BJ (cell line): ENCODE results near the gene LPAR1. TPM values are rescaled to one million over a fixed set of nuclear protein-coding genes. Genes with fewer than 3 reads are reported as not detected.

Source experiments
- CTCF ChIA-PET: fragments of 350-600 bp; formaldehyde crosslinking; extraction: SDS; loops from one replicate; lab custom pipeline; 2021; ENCODE audit warnings: antibody characterized with exemption, inconsistent platforms; lab: Yijun Ruan, JAX
- POLR2A ChIA-PET: fragments of 300-600 bp; sonication (Branson Sonifier 250); formaldehyde crosslinking; extraction: SDS; loops from one replicate; lab custom pipeline; 2021; ENCODE audit warnings: antibody characterized with exemption; lab: Charles Lee
- DNase-seq: peaks from one replicate; pipeline ENCODE4 v3.0.0-alpha.2; 2011; ENCODE audit warnings: low read depth
- H3K27me3 ChIP-seq: 2 replicates; pipeline ENCODE4 v1.6.0; 2011; ENCODE audit warnings: low read length; ENCODE audit not compliant: control insufficient read depth, insufficient read depth
- H3K36me3 ChIP-seq: 2 replicates; pipeline ENCODE4 v1.5.1; 2011; ENCODE audit warnings: low read length; ENCODE audit not compliant: control insufficient read depth, insufficient read depth
- H3K4me3 ChIP-seq: 2 replicates; pipeline ENCODE4 v1.5.1; 2011; ENCODE audit warnings: low read depth, mild to moderate bottlenecking, control low read depth, low read length
- polyA plus RNA-seq: library from polyadenylated mRNA; depleted of rRNA; stranded (reverse); fragments of >200 nt; gene quantifications from 2 replicates; pipeline ENCODE4 v1.2.3, GENCODE V29; 2011
- TF ChIP-seq, protein P1 (sequence below): IDR thresholded peaks from 2 replicates; pipeline ENCODE4 v1.5.1; 2011; ENCODE audit warnings: low read depth, mild to moderate bottlenecking, control low read depth, inconsistent platforms, low read length, moderate library complexity; ENCODE audit not compliant: insufficient read depth

Gene LPAR1
- polyA plus RNA-seq, 1 experiment = 224 TPM

DNA sequence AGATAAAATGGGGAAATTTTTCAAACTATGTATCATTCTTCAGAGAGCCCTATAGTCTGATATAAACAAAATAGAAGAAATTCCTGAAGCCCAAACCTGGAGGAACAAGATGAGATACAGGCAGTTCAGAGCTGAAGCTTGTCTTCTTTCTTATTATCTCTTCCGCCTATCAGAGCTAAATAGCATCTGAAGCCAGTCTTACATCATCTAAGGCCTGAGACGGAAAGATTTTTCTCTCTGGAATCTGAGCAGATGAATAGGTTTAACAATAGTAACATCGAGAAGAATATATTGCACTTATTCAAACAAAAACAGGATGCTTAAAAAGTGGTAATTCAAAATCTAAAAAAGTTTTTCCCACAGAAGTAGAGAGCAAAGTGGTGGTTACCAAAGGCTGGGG is 59.8 kb downstream of the LPAR1 start:
- TF ChIP-seq, protein P1, sequence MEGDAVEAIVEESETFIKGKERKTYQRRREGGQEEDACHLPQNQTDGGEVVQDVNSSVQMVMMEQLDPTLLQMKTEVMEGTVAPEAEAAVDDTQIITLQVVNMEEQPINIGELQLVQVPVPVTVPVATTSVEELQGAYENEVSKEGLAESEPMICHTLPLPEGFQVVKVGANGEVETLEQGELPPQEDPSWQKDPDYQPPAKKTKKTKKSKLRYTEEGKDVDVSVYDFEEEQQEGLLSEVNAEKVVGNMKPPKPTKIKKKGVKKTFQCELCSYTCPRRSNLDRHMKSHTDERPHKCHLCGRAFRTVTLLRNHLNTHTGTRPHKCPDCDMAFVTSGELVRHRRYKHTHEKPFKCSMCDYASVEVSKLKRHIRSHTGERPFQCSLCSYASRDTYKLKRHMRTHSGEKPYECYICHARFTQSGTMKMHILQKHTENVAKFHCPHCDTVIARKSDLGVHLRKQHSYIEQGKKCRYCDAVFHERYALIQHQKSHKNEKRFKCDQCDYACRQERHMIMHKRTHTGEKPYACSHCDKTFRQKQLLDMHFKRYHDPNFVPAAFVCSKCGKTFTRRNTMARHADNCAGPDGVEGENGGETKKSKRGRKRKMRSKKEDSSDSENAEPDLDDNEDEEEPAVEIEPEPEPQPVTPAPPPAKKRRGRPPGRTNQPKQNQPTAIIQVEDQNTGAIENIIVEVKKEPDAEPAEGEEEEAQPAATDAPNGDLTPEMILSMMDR = no peak
- POLR2A ChIA-PET = no interaction called here
- Histone ChIP-seq H3K27me3 (no peaks in the 10 kb centered on the region), H3K4me3 (no peak overlapping the region), H3K36me3 (no peaks in the 10 kb centered on the region)
- DNase-seq = no peak
- CTCF ChIA-PET = no interaction called here

DNA sequence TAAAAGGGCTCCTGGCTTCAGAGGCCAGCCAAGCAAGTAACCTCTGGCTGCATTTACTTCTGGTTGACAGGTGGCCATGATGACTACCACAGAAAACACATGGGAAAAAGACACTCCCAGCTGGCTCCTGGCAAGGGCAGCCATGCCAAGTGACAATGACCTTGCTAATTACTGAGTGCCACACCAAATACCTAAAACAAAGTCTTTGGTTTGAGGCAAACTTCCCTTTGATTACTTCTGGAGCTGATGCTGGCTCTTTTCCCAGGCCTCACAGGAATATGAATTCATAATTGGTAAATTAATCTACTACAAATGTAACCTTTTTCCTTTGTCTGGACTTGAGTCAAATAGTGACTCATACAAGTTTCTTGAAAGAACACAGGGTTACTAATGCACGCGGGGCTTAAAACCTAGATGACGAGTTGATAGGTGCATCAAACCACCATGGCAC is 61.0 kb downstream of the LPAR1 start:
- no peak for DNase-seq
- H3K36me3 ChIP-seq = peaks cover 2% of the 10 kb centered on the region; the same call in 1 of the 2 replicates
- H3K27me3 ChIP-seq = no peaks in the 10 kb centered on the region
- H3K4me3 ChIP-seq = no peak overlapping the region
- CTCF ChIA-PET = interaction anchor here (1.7 kb wide), 1 partner anchor 8 kb away, joined by 4 read pairs; no protein-coding TSS in a partner anchor
- TF ChIP-seq, protein P1 = no peak
- POLR2A ChIA-PET = no interaction called here

DNA sequence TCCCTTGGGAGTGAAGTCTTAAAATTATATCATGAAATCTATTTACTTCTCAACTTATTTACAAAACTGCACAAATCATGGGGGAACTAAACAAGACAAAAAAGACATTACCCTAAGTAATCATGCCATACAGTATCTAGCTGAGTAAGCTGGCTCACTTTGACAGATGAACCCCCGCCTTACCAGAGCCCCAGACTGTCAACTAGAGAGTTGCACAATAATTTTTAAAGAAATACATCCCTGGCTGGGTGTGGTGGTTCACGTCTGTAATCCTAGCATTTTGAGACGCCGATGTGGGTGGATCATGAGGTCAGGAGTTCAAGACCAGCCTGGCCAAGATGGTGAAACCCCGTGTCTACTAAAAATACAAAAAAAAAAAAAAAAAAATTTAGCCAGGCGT is 62.3 kb downstream of the LPAR1 start:
- TF ChIP-seq, protein P1 = no peak
- Histone ChIP-seq H3K36me3 (peaks cover 5% of the 10 kb centered on the region; the same call in 1 of the 2 replicates), H3K27me3 (no peaks in the 10 kb centered on the region), H3K4me3 (no peak overlapping the region)
- ChIA-PET POLR2A (no interaction called here), CTCF (interaction anchor here (1.7 kb wide), 1 partner anchor 9 kb away, joined by 4 read pairs; no protein-coding TSS in a partner anchor)
- DNase-seq = no peak

DNA sequence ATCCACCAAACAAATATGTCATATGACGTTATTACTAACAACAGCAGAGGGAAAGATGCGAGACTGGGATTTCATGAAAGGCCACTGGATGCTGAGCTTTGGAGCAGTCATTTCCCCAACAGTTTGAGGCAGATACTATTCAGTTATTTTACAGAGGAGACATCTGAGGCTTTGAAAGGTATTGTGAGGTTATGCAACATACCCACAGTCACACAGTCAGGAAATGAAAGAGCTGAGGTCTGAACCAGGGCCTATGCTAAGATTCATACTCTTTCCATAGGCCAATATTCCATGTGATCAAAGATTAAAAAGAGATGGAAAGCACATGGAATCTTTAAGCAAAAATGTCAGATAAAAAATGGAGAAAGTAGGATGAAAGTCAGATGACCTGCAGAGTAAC is 63.0 kb downstream of the LPAR1 start:
- Histone ChIP-seq H3K4me3 (no peak overlapping the region), H3K36me3 (peaks cover 5% of the 10 kb centered on the region; the same call in 1 of the 2 replicates), H3K27me3 (no peaks in the 10 kb centered on the region)
- DNase-seq = no peak
- ChIA-PET POLR2A (no interaction called here), CTCF (interaction anchor here (1.7 kb wide), 1 partner anchor 10 kb away, joined by 4 read pairs; no protein-coding TSS in a partner anchor)
- TF ChIP-seq, protein P1 = no peak

DNA sequence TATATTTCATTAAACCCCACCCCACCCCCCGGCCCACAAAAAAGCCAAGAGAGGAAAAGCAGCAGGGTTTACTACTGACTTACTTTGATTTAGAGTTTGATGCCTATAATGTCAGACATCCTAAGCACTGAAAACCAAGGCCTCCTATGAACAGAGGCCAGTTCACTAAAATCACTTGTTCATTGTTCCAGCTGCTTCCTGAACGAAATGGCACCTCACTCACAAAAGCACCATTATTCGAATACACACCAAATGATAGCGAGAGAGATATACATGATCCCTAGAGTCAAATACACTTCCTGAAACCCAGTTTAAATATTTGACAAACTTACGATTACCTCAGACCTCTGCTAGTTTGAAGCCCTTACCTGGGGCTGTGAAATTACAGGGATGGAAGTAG is 66.6 kb downstream of the LPAR1 start:
- Histone ChIP-seq H3K36me3 (peaks cover 5% of the 10 kb centered on the region; the same call in 1 of the 2 replicates), H3K27me3 (no peaks in the 10 kb centered on the region), H3K4me3 (no peak overlapping the region)
- TF ChIP-seq, protein P1 = no peak
- POLR2A ChIA-PET = no interaction called here
- DNase-seq = no peak
- CTCF ChIA-PET = no interaction called here
